Aorta (tissue), 5 donors: ENCODE data around the gene SPINT3. TPM values are rescaled to one million over a fixed set of nuclear protein-coding genes. Genes with fewer than 3 reads are reported as not detected.

Experiments used
- ATAC-seq: fragments of 200-7000 bp; cut with Tn5 transposase; one replicate; pipeline ENCODE4 v1.9.1; 2022; ENCODE audit warnings: moderate library complexity; ENCODE audit not compliant: low FRiP score
- DNase-seq, 2 donors: peaks; one replicate each; pipeline ENCODE4 v3.0.0-alpha.2; 2020
- H3K27ac ChIP-seq, 2 donors: one replicate each; pipeline ENCODE4 v1.5.1; 2013; ENCODE audit warnings: low read length in 2 of 2, mild to moderate bottlenecking in 2 of 2, moderate library complexity in 2 of 2, control low read depth in 1 of 2, inconsistent platforms in 1 of 2, low read depth in 1 of 2
- H3K27me3 ChIP-seq, 2 donors: one replicate each; pipeline ENCODE4 v1.6.1; 2013; ENCODE audit warnings: control low read depth in 1 of 2, low read length in 1 of 2, mild to moderate bottlenecking in 1 of 2, moderate library complexity in 1 of 2; ENCODE audit not compliant: insufficient read depth in 2 of 2, control insufficient read depth in 1 of 2
- H3K36me3 ChIP-seq, 2 donors: one replicate each; pipeline ENCODE4 v1.6.1; 2013; ENCODE audit warnings: control low read depth in 1 of 2, low read length in 1 of 2, mild to moderate bottlenecking in 1 of 2; ENCODE audit not compliant: insufficient read depth in 2 of 2, control insufficient read depth in 1 of 2
- H3K4me1 ChIP-seq, 2 donors: one replicate each; pipeline ENCODE4 v1.6.1; 2013; ENCODE audit warnings: low read length in 2 of 2, control low read depth in 1 of 2, mild to moderate bottlenecking in 1 of 2, moderate library complexity in 1 of 2; ENCODE audit not compliant: insufficient read depth in 2 of 2, control insufficient read depth in 1 of 2
- H3K4me3 ChIP-seq, 2 donors: one replicate each; pipeline ENCODE4 v1.5.1; 2013; ENCODE audit warnings: low read length in 2 of 2, control low read depth in 1 of 2, mild to moderate bottlenecking in 1 of 2
- H3K9me3 ChIP-seq: one replicate; pipeline ENCODE4 v1.6.1; 2013; ENCODE audit warnings: mild to moderate bottlenecking, low read length; ENCODE audit not compliant: control insufficient read depth
- WGBS, 2 donors: extraction: QIAGEN DNeasy Blood & Tissue Kit; methylation state at CpG; one replicate each; pipeline ENCODE4 v1.1.7; 2013; 5-methylcytosine and 5-hydroxymethylcytosine counted together
- intact Hi-C, 2 donors: fragments of 100-400 bp; cut with DNase I; formaldehyde crosslinking; loops; one replicate each; pipeline versions ENCODE4 v1.14.2 to v1.15.0; 2022
- polyA plus RNA-seq, 2 donors: library from polyadenylated mRNA; stranded (reverse); fragments of 200-250 nt; gene quantifications; one replicate each; pipeline ENCODE4 v1.2.3, GENCODE V29; 2013
- total RNA-seq, 2 donors: library from RNA; stranded (reverse); fragmentation: NEBNext Ultra II Directional; extraction: Animal tissue kit (Norgen Biotek cat#: 25700); gene quantifications; one replicate each; pipeline ENCODE4 v1.2.1, GENCODE V29; 2021
- donor health status: healthy with polysubstance abuse.
- donor health status: Bipolar disorder and iron deficiency.
- donor health status: DM: no; HTN: no; CAD: no.
- donor health status: DM: no; HTN: no; CAD: no.
- donor health status: DM: yes; HTN: yes; CAD: no.

The SPINT3 gene
- total and polyA plus RNA-seq, 4 donors, result not detected

GRCh38 chr20:45470937-45471336 is 44.5 kb downstream of the SPINT3 start:
- no peaks in the 10 kb centered on the region for H3K4me1 ChIP-seq
- H3K4me3 ChIP-seq, result peak overlapping the region in 1 of 2 donors; percentile 27
- H3K27me3 ChIP-seq, result no peaks in the 10 kb centered on the region
- no peak for DNase-seq
- H3K36me3 ChIP-seq, result no peaks in the 10 kb centered on the region
- H3K27ac ChIP-seq, result no peak overlapping the region
- ATAC-seq, result peak; percentile 26
- intact Hi-C loops, result no loop called here
- H3K9me3 ChIP-seq, result no peaks in the 10 kb centered on the region
- WGBS, 2 donors, result 17 to 21% methylated on average over 10 of the region's 10 CpGs

- intact Hi-C loops, result no loop called here
- Histone ChIP-seq H3K9me3 (no peaks in the 10 kb centered on the region), H3K4me1 (no peaks in the 10 kb centered on the region), H3K36me3 (no peaks in the 10 kb centered on the region), H3K4me3 (peak overlapping the region; percentile 0 to 27), H3K27me3 (no peaks in the 10 kb centered on the region), H3K27ac (no peak overlapping the region)
- WGBS, 2 donors, result 1% methylated on average over 50 of the region's 50 CpGs
- ATAC-seq (peak; percentile 82), DNase-seq (peak; percentile 54 to 83)
These were observed 45.0 kb downstream of the SPINT3 start for GRCh38 chr20:45470262-45470931.

- no peaks in the 10 kb centered on the region for H3K4me1 ChIP-seq
- no peaks in the 10 kb centered on the region for H3K9me3 ChIP-seq
- H3K36me3 ChIP-seq, result no peaks in the 10 kb centered on the region
- peak; percentile 23 for ATAC-seq
- no peak within 1 kb of the TSS for H3K27ac ChIP-seq
- no peaks in the 10 kb centered on the region for H3K27me3 ChIP-seq
- H3K4me3 ChIP-seq, result peak within 1 kb of the TSS; percentile 0 to 27
- no peak for DNase-seq
- intact Hi-C loops, result no loop called here
- WGBS, 2 donors, result 7 to 8% methylated on average over 53 to 54 of the region's 54 CpGs
These were observed 45.8 kb downstream of the SPINT3 start, which contains the start of gene WFDC2 for GRCh38 chr20:45469336-45470261. Gene WFDC2 (plus strand): TSS chr20:45469753. CDS start chr20:45469782, 29 bp downstream.

- Histone ChIP-seq H3K9me3 (peaks cover 1% of the 10 kb centered on the region), H3K27me3 (no peaks in the 10 kb centered on the region), H3K4me3 (no peak overlapping the region), H3K4me1 (no peaks in the 10 kb centered on the region), H3K27ac (no peak overlapping the region), H3K36me3 (no peaks in the 10 kb centered on the region)
- 38 to 41% methylated on average over 3 of the region's 3 CpGs for WGBS, 2 donors
- DNase-seq (no peak), ATAC-seq (no peak)
- intact Hi-C loops, result no loop called here
These were observed 47.6 kb downstream of the SPINT3 start for GRCh38 chr20:45467861-45468260.

- WGBS, 2 donors, result 77 to 78% methylated on average over 6 of the region's 6 CpGs
- no peak for ATAC-seq
- intact Hi-C loops, result no loop called here
- Histone ChIP-seq H3K4me3 (no peak overlapping the region), H3K27ac (no peak overlapping the region), H3K36me3 (no peaks in the 10 kb centered on the region), H3K27me3 (no peaks in the 10 kb centered on the region), H3K9me3 (peaks cover 1% of the 10 kb centered on the region), H3K4me1 (no peaks in the 10 kb centered on the region)
- DNase-seq, result no peak
These were observed 48.2 kb downstream of the SPINT3 start for GRCh38 chr20:45467172-45467571.

- DNase-seq, result no peak
- Histone ChIP-seq H3K9me3 (peaks cover 1% of the 10 kb centered on the region), H3K4me3 (no peak overlapping the region), H3K27me3 (no peaks in the 10 kb centered on the region), H3K4me1 (no peaks in the 10 kb centered on the region), H3K36me3 (no peaks in the 10 kb centered on the region), H3K27ac (no peak overlapping the region)
- ATAC-seq, result no peak
- intact Hi-C loops, result no loop called here
- WGBS, 2 donors, result 51 to 71% methylated on average over 1 of the region's 1 CpG
These were observed 49.7 kb downstream of the SPINT3 start for GRCh38 chr20:45465491-45466266.

- intact Hi-C loops, result no loop called here
- Histone ChIP-seq H3K4me1 (no peaks in the 10 kb centered on the region), H3K4me3 (no peak overlapping the region), H3K27me3 (no peaks in the 10 kb centered on the region), H3K9me3 (peaks cover 1% of the 10 kb centered on the region), H3K36me3 (no peaks in the 10 kb centered on the region), H3K27ac (no peak overlapping the region)
- ATAC-seq (no peak), DNase-seq (no peak)
- 48 to 55% methylated on average over 4 of the region's 4 CpGs for WGBS, 2 donors
These were observed 51.7 kb downstream of the SPINT3 start for GRCh38 chr20:45463709-45464108.

- DNase-seq (no peak), ATAC-seq (no peak)
- no peak overlapping the region for H3K27ac ChIP-seq
- H3K27me3 ChIP-seq, result no peaks in the 10 kb centered on the region
- peaks cover 1% of the 10 kb centered on the region for H3K9me3 ChIP-seq
- H3K4me1 ChIP-seq, result no peaks in the 10 kb centered on the region
- WGBS, 2 donors, result 80 to 84% methylated on average over 6 of the region's 6 CpGs
- no peak overlapping the region for H3K4me3 ChIP-seq
- intact Hi-C loops, result no loop called here
- H3K36me3 ChIP-seq, result no peaks in the 10 kb centered on the region
These were observed 52.5 kb downstream of the SPINT3 start for GRCh38 chr20:45462711-45463509.
